ENCODE measurements around the gene ADAMTSL3. TPM values are rescaled to one million over a fixed set of nuclear protein-coding genes. Genes with fewer than 3 reads are reported as not detected.

Gene ADAMTSL3
- polyA plus RNA-seq, 1 of the 3 experiments (the other 2 are of a cell fraction): 0.02 TPM

DNA sequence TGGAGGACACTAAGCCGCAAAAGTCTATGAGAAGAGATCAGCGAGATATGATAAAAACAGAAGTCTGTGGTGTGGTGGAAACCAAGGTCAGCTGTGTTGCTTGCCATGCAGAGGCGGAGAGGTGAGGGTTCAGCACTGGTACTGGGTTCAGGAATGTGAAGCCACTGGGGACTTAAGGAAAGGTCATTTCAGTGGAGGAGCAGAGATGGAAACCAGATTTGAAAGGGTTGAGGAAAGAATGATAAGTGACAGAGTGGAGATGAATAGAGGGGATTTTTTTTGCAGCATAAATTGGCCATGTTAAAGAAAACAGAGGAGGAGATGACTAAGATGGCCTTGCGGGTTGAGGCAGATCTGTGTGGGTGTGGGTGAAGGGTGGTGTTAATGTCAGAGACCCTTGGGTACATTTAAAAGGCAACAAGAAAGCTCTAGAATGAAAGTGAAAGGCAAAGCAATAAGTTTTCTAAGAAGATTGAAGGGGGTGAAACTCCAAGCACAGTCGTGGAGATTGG is 265.5 kb downstream of the ADAMTSL3 start (continued):
- TF ChIP-seq TAF1 (IDR thresholded peaks at IDR 0.05; ENCODE audit: borderline replicate concordance, low read depth, low read length): no peak

DNA sequence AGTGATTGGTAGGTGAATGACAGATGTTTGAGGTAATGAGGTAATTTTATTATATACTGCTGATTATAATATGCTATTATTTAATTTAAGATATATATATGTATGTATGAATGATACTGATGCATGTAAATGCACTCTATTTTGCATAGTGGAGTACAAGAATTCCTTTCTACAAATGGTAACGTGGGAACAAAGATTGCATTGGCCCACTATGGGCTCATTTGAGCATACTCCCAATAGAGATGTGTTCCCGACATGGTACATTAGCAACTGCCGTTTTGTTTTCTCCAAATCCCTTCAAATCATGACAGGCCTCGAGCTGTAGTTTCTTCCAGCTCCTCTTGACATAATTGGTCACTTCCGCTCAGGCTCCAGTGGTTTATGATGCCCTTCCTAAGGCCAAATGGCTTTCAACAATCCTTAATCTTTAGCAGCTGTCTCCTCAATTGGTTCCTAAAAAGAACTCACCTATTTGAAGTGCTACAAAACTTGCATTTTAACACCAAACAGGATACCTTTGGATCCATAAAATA is 266.1 kb downstream of the ADAMTSL3 start:
- CTCF ChIA-PET: no interaction called here
- no peaks in the 10 kb centered on the region for H3K4me1 ChIP-seq (ENCODE audit: control insufficient read depth in 1 of 2, insufficient read depth in 2 of 2, low read depth in 1 of 2, low read length in 1 of 2)
- H3K36me3 ChIP-seq (replicated peaks in 1 of 2; ENCODE audit: control insufficient read depth in 1 of 2, insufficient read depth in 2 of 2, low read length in 1 of 2): no peaks in the 10 kb centered on the region
- no peaks in the 10 kb centered on the region for H3K27me3 ChIP-seq (ENCODE audit: insufficient read depth)
- no peaks in the 10 kb centered on the region for H3K79me2 ChIP-seq (ENCODE audit: insufficient read depth)
- POLR2A ChIA-PET: no interaction called here
- H4K20me1 ChIP-seq (ENCODE audit: insufficient read depth): no peaks in the 10 kb centered on the region
- no peak overlapping the region for H3K4me3 ChIP-seq (ENCODE audit: low read depth in 2 of 2, low read length in 1 of 2)
- no peak overlapping the region for H3K4me2 ChIP-seq
- no peaks in the 10 kb centered on the region for H3K9me3 ChIP-seq
- TF ChIP-seq, protein P1, sequence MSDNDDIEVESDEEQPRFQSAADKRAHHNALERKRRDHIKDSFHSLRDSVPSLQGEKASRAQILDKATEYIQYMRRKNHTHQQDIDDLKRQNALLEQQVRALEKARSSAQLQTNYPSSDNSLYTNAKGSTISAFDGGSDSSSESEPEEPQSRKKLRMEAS (IDR thresholded peaks at IDR 0.05; ENCODE audit: low read depth): no peak
- TF ChIP-seq NRF1 (IDR thresholded peaks at IDR 0.05; ENCODE audit: low read depth, low read length) (no peak), TAF1 (IDR thresholded peaks at IDR 0.05; ENCODE audit: borderline replicate concordance, low read depth, low read length) (no peak), TEAD4 (IDR thresholded peaks at IDR 0.05; ENCODE audit: borderline replicate concordance, insufficient read depth) (no peak), JUND (IDR thresholded peaks at IDR 0.05) (no peak), GATA2 (CRISPR knock-in tag; IDR thresholded peaks at IDR 0.05) (no peak), FOXM1 (IDR thresholded peaks at IDR 0.05; ENCODE audit: low read depth) (no peak), MXI1 (IDR thresholded peaks at IDR 0.05; ENCODE audit: low read depth, low read length) (no peak), GABPA (IDR thresholded peaks at IDR 0.05; ENCODE audit: low read depth) (no peak), SIN3A (IDR thresholded peaks at IDR 0.05; ENCODE audit: borderline replicate concordance, low read depth, low read length) (no peak), EP300 (IDR thresholded peaks at IDR 0.05; ENCODE audit: borderline replicate concordance in 1 of 2, low read depth in 1 of 2, low read length in 1 of 2) (no peak), POLR2AphosphoS5 (IDR thresholded peaks at IDR 0.05; ENCODE audit: low read depth, low read length) (no peak), FOXJ3 (CRISPR knock-in tag; IDR thresholded peaks at IDR 0.05) (no peak), FOSL2 (IDR thresholded peaks at IDR 0.05; ENCODE audit: borderline replicate concordance, low read depth) (no peak), TCF12 (IDR thresholded peaks at IDR 0.05) (no peak), EZH2phosphoT487 (IDR thresholded peaks at IDR 0.05; ENCODE audit: borderline replicate concordance, low read depth) (no peak)
- TF ChIP-seq, protein P2, sequence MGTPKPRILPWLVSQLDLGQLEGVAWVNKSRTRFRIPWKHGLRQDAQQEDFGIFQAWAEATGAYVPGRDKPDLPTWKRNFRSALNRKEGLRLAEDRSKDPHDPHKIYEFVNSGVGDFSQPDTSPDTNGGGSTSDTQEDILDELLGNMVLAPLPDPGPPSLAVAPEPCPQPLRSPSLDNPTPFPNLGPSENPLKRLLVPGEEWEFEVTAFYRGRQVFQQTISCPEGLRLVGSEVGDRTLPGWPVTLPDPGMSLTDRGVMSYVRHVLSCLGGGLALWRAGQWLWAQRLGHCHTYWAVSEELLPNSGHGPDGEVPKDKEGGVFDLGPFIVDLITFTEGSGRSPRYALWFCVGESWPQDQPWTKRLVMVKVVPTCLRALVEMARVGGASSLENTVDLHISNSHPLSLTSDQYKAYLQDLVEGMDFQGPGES (IDR thresholded peaks at IDR 0.05; ENCODE audit: low read depth, low read length): no peak
- TF ChIP-seq, protein P3, sequence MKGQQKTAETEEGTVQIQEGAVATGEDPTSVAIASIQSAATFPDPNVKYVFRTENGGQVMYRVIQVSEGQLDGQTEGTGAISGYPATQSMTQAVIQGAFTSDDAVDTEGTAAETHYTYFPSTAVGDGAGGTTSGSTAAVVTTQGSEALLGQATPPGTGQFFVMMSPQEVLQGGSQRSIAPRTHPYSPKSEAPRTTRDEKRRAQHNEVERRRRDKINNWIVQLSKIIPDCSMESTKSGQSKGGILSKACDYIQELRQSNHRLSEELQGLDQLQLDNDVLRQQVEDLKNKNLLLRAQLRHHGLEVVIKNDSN (IDR thresholded peaks at IDR 0.05; ENCODE audit: borderline replicate concordance, low read depth): no peak
- TF ChIP-seq, protein P4, sequence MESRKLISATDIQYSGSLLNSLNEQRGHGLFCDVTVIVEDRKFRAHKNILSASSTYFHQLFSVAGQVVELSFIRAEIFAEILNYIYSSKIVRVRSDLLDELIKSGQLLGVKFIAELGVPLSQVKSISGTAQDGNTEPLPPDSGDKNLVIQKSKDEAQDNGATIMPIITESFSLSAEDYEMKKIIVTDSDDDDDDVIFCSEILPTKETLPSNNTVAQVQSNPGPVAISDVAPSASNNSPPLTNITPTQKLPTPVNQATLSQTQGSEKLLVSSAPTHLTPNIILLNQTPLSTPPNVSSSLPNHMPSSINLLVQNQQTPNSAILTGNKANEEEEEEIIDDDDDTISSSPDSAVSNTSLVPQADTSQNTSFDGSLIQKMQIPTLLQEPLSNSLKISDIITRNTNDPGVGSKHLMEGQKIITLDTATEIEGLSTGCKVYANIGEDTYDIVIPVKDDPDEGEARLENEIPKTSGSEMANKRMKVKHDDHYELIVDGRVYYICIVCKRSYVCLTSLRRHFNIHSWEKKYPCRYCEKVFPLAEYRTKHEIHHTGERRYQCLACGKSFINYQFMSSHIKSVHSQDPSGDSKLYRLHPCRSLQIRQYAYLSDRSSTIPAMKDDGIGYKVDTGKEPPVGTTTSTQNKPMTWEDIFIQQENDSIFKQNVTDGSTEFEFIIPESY (IDR thresholded peaks at IDR 0.05; ENCODE audit: borderline replicate concordance, low read depth): no peak
- TF ChIP-seq, protein P5, sequence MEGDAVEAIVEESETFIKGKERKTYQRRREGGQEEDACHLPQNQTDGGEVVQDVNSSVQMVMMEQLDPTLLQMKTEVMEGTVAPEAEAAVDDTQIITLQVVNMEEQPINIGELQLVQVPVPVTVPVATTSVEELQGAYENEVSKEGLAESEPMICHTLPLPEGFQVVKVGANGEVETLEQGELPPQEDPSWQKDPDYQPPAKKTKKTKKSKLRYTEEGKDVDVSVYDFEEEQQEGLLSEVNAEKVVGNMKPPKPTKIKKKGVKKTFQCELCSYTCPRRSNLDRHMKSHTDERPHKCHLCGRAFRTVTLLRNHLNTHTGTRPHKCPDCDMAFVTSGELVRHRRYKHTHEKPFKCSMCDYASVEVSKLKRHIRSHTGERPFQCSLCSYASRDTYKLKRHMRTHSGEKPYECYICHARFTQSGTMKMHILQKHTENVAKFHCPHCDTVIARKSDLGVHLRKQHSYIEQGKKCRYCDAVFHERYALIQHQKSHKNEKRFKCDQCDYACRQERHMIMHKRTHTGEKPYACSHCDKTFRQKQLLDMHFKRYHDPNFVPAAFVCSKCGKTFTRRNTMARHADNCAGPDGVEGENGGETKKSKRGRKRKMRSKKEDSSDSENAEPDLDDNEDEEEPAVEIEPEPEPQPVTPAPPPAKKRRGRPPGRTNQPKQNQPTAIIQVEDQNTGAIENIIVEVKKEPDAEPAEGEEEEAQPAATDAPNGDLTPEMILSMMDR (IDR thresholded peaks at IDR 0.05): no peak
- H3F3A ChIP-seq (replicated peaks; ENCODE audit: insufficient read depth): no peaks in the 10 kb centered on the region
- no peak overlapping the region for H3K27ac ChIP-seq (ENCODE audit: low read depth in 2 of 2, low read length in 1 of 2)
- no peak for DNase-seq
- no peaks in the 10 kb centered on the region for H3K9me2 ChIP-seq
- 11% methylated on average over 5 of the region's 5 CpGs for WGBS (ENCODE audit: low lambda C conversion rate)
- no peak overlapping the region for H3K9ac ChIP-seq
- no peak overlapping the region for H2AFZ ChIP-seq (ENCODE audit: low read depth)

All from SK-N-SH (cell line).